ENCODE measurements around the gene EIF6. TPM values are rescaled to one million over a fixed set of nuclear protein-coding genes. Genes with fewer than 3 reads are reported as not detected.

Gene EIF6
- total RNA-seq: 10 to 100 TPM; 23.3 to 35.6 TPM

- Histone ChIP-seq H3K27me3 (no peaks in the 10 kb centered on the region), H3K27ac (peak within 1 kb of the TSS; percentile 5 to 88 (median 71)), H3K9me3 (no peaks in the 10 kb centered on the region), H3K4me1 (peaks cover 15% of the 10 kb centered on the region), H3K36me3 (replicated peaks in 1 of 2; ENCODE audit: insufficient read depth in 1 of 2, low read depth in 2 of 2) (peaks cover 6 to 7% of the 10 kb centered on the region in 2 donors), H3K4me3 (peak within 1 kb of the TSS; percentile 77 to 97)
- no peak for TF ChIP-seq CTCF (IDR thresholded peaks at IDR 0.05)
- TF ChIP-seq POLR2A (IDR thresholded peaks at IDR 0.05): peak in 2 of 3 donors; percentile 53 to 58
- intact Hi-C loops (cut with DNase I): no loop called here
- ATAC-seq: peak; percentile 94
- peak; percentile 81 to 85 (median 82) for DNase-seq
- WGBS, 2 donors: 0 to 1% methylated on average over 23 to 59 of the region's 61 CpGs
Measured at GRCh38 chr20:35284267-35284991, at the start of gene EIF6. TSS of gene EIF6 (minus strand) at chr20:35284772. CDS start at chr20:35284487, 285 bp downstream.

- intact Hi-C loops (cut with DNase I): no loop called here
- Histone ChIP-seq H3K36me3 (replicated peaks in 1 of 2; ENCODE audit: insufficient read depth in 1 of 2, low read depth in 2 of 2) (no peaks in the 10 kb centered on the region), H3K9me3 (no peaks in the 10 kb centered on the region), H3K4me1 (peaks cover 9% of the 10 kb centered on the region), H3K27ac (peak overlapping the region in 3 of 4 donors; percentile 26 to 37 (median 27)), H3K27me3 (no peaks in the 10 kb centered on the region), H3K4me3 (no peak overlapping the region)
- ATAC-seq (no peak), DNase-seq (no peak)
- 50 to 59% methylated on average over 4 of the region's 4 CpGs for WGBS, 2 donors
- TF ChIP-seq POLR2A (IDR thresholded peaks at IDR 0.05): no peak
- TF ChIP-seq CTCF (IDR thresholded peaks at IDR 0.05): no peak
Measured at GRCh38 chr20:35333606-35334005, 49.0 kb upstream of the EIF6 start.

GRCh38 chr20:35332540-35333200, 48.1 kb upstream of the EIF6 start:
- 78 to 84% methylated on average over 5 of the region's 5 CpGs for WGBS, 2 donors
- no peak for ATAC-seq
- intact Hi-C loops (cut with DNase I): no loop called here
- H3K4me3 ChIP-seq: no peak overlapping the region
- no peaks in the 10 kb centered on the region for H3K9me3 ChIP-seq
- peaks cover 10% of the 10 kb centered on the region for H3K4me1 ChIP-seq
- H3K27ac ChIP-seq: no peak overlapping the region
- TF ChIP-seq CTCF (IDR thresholded peaks at IDR 0.05): no peak
- no peak for TF ChIP-seq POLR2A (IDR thresholded peaks at IDR 0.05)
- no peaks in the 10 kb centered on the region for H3K36me3 ChIP-seq (replicated peaks in 1 of 2; ENCODE audit: insufficient read depth in 1 of 2, low read depth in 2 of 2)
- no peak for DNase-seq
- no peaks in the 10 kb centered on the region for H3K27me3 ChIP-seq

DNA sequence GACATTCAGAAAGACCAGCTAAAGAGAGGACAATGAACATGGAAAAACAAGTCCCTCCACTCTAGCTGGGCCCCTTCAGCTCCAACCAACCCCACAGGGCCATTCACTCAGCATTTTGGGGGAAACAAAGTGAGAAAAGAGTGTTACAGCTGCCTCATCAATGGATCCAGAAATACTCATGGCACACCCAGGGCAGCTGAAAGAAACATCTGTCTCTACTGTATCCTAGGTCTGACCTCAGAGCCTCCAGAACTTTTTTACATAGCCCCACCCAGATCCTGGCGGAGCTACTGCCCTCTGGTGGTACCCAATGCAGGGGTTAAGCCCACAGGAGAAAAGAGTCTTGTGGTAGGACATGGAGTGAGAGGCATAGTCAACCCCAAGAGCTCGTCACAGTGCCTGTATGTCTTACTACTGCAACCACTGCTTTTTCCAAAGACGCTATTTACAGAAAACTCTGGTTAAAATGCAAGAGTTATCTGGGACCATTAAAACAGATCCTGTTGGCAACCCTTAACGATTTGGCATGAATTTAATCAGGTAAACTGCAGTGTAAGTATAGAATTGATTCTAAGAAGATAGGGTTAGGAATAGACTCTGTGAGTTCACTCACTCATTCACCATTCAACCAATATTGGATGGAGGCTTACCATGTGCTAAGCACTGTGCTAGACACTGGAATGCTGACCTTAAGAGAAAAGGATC, 45.0 kb upstream of the EIF6 start:
- WGBS, 2 donors: 81 to 87% methylated on average over 4 of the region's 4 CpGs

More for the DNA sequence above, 45.0 kb upstream of the EIF6 start:
- intact Hi-C loops (cut with DNase I): no loop called here
- no peaks in the 10 kb centered on the region for H3K36me3 ChIP-seq (replicated peaks in 1 of 2; ENCODE audit: insufficient read depth in 1 of 2, low read depth in 2 of 2)
- no peaks in the 10 kb centered on the region for H3K27me3 ChIP-seq
- H3K9me3 ChIP-seq: no peaks in the 10 kb centered on the region
- no peak overlapping the region for H3K4me3 ChIP-seq
- DNase-seq (peak in 2 of 4 donors; percentile 17 to 31), ATAC-seq (no peak)
- TF ChIP-seq CTCF (IDR thresholded peaks at IDR 0.05) (peak in 5 of 7 experiments; percentile 18 to 28 (median 25)), POLR2A (IDR thresholded peaks at IDR 0.05) (no peak)
- H3K27ac ChIP-seq: no peak overlapping the region
- peaks cover 20% of the 10 kb centered on the region for H3K4me1 ChIP-seq

All from body of pancreas (tissue), 4 donors.